Jurkat, Clone E6-1 (cell line): ENCODE results near the gene CNP.
"Not testable (repeated sequence)": the region's sequence is repeated elsewhere in the genome, so short reads cannot be mapped to it uniquely, and the experiment has no call there.

Experiments used
- DNase-seq: peaks from one replicate; pipeline ENCODE4 v3.0.0-alpha.2; 2011; ENCODE audit warnings: low read depth, low spot score
- H3K4me3 ChIP-seq: 2 replicates; pipeline ENCODE4 v1.5.1; 2011; ENCODE audit warnings: mild to moderate bottlenecking, low read length, control low read depth, moderate library complexity

CNP gene

DNA sequence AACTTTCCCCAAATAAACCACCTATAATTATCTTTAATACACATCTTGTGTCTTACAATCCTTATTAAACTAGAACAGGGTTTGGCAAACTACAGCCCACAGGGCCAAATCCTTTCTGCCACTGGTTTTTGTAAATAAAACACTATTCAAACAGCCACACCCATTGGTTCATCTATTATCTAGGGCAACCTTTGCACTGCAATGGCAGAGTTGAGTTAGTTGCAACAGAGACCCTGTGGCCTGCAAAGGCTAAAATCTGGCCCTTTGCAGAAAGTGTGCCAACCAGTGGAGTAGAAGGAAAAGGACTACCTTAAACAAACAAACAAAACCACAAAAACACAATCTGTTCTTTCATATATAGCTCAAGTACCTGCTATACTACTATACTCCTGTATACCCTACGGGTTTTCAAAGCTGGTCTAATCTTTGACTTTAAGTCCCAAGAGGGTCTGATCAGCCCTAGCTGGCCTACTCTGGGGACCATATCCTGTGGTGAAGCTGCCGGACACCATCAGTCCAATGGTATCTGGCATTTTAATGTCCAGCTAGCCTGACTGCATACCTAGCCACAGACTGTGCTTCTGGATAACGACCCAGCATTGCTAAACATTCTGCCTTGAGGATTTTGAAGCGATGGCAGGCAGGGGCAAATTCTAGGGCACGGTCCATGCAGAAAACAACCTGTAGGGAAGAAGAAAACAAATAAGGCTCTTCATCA, 23.3 kb downstream of the CNP start:
- no peak overlapping the region for H3K4me3 ChIP-seq

DNA sequence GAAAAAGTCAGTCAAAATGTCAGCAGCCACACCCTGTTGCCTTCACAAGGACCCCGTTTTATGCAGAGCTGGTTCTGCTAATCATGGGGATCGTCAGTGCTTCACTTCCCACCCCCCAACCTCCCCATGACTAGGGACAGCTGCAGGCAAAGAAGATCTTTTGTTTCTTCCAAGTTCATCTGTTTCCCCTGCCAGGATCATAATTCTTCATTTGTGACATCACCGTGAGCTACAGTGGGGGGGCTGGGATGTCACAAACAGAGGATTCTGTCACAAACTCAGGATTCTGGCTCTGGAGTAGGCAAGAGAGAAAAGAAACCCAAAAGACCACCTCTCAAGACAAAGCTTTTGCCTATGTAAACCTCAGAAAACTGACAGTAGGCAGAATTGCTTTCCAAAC, 26.0 kb downstream of the CNP start:
- H3K4me3 ChIP-seq = no peak overlapping the region
- DNase-seq = no peak

More for the DNA sequence above, 23.3 kb downstream of the CNP start:
- DNase-seq = no peak

DNA sequence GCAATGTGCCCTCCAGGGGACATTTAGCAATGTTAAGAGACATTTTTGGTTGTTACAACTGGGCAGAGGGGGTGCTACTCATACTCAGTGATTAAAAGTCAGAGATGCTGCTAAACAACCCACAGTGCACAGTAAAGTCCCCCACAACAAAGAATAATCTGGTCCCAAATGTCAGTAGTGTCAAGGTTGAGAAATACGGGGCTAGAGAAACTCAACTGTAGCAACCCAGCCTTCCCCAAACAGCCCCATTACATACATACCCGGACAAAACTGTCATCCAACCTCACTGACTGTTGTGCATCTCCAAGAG, 30.2 kb downstream of the CNP start:
- DNase-seq = no peak
- no peak overlapping the region for H3K4me3 ChIP-seq

DNA sequence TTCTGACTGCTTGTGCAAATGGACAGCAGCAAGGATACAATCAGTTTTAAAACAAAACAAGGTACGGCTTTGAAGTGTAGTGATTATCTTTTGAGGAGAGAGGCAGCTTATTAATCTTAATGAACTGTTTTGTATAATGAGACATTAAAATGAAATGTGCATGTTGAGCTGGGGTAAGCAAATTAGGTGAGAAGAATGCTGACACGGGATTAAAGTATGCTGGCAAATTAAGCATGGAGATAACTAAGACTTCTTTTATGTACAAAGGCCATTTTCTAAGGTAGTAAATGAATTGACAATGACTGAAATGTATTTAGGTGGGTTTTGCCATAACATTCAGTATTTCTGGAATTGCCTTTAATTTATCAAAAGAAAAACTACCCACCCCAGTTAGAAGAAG, 31.9 kb downstream of the CNP start:
- H3K4me3 ChIP-seq = no peak overlapping the region
- DNase-seq = no peak

DNA sequence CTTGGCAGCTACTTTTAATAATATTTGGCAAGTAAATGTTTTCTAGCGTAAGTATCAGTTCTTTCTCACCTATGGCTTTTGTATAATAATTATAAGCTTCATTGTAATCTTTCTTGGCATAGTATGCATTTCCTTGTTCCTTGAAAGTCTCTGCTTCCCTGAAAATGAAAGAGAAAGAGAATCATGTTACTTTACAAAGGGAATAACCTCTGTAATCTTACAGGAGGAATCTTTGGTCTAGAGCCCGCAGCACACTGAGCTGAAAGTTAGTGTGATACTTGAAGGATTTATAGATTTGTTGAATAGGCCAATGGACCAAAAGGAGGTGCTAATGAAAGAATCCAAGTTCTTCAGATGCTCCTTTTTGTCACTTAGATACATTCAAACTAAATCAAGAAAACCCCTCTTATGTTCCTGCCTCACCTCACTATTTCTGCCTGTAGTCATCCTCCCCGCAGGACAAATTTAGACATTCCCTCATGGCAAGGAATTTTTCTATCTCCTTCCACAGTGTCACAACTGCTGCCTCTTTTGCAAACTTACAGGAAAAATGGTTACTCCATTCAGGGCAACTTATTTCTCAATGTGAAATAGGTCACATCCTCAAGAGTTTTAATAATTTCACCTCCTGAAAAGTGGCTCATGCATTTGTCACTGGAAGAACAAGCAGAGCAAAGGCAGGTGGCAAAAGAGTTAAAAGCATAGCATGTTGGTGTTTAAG, 34.0 kb downstream of the CNP start:
- DNase-seq = no peak
- H3K4me3 ChIP-seq = no peak overlapping the region

DNA sequence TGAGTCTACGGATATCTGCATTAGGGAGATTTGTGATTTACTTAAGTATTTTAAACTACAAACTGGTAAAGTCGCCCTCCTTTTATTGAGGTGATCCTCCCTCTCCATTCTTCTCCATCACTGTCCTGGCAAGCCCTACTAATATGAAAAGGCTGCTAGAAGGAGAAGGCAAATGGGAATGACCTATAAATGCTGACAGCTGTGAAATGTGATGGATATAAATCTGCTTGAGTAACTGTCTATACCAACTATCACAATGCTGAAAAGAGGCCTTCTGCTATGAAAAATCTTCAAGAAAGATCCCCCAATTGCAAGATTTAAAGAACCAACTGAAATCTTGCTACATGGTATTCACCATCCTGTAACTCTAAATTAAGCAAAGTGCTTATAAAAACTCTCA, 35.1 kb downstream of the CNP start:
- no peak for DNase-seq
- H3K4me3 ChIP-seq = no peak overlapping the region

DNA sequence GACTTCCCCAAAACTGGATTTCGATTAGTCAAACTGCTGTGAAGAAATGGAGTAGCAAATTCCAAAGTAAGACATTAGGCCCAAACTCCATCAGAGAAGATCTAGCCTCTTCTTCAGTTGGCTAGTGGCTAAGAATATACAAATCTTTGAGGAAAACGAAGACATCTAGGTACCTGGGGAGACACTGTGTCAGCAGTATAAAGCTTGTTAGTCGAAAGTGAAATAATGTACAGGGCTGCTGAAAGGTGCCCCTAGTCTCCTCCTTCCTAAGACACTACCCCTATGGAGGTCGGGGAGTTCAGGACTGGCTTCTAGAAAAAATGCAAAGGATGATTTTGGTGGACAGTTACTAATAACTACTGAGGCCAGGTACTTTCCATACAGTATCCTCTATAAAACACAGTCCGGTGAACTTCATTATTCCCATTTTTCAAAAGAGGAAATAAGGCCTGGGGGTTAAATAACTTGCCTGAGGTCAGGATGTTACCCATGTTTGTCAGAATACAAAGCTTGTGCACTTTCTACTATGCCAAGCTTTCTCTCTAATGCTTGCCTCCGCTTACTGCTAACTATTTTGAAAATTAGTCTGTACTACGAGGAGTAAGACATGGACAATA, 35.7 kb downstream of the CNP start:
- DNase-seq = no peak
- no peak overlapping the region for H3K4me3 ChIP-seq

DNA sequence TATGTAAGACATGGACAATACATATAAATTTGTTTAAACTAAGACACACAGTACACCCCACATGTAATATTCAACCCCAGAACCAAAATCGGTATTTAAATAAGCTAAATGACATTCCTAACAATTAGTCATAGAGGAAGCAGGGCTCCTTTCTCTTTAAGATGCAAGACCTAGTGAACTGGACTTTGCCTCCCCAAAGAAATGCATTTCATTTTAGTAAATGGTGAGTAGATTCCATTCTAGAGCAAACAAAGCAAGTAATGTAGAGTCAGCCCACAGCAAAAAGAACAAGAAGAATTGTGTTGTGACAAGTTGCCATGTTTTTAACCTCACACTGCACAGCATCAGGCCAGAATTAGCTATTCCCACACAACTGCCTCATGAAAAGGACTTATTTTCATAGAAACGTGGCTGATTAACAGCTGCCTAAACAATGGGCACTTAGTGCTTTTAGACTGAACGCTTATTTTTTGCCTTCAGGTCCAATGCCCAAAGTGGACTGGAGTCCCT, 36.3 kb downstream of the CNP start:
- no peak for DNase-seq
- no peak overlapping the region for H3K4me3 ChIP-seq

DNA sequence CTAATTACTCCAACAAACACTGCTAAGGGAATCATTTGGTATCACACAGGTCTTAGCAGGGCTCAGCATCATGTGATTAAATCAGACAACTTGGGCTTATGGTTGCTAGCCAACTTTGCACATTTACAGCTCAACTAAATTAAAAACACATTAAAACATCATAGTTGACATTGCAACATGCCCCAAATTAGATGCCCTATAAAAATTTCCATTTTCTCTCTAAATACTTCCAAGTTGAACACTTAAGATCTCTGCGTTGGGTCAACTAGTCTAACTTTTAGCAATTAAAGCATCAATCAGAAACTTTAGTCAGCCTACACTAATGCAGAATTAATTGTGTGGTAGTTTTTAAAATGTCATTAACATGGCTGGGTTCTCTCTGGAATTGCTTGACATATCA, 38.6 kb downstream of the CNP start:
- DNase-seq = no peak
- no peak overlapping the region for H3K4me3 ChIP-seq

DNA sequence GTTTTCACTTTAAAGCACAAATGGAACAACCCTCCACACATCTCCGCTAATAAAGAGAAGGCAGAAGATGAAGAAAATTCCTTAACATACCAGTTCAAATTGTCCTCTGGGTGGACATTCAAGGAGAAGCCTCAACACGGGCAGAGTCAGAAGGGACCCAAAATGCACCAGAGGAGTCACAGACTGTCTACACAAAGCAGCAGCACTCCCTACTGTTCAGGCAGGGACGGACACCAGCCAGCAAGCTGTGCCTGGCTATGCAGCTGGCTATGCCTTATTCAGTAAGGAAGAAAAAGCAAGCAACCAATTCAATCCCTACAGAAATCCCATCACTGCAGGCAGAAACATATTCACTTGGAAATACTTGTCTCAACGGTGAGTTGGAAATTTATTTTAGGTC, 42.6 kb downstream of the CNP start:
- H3K4me3 ChIP-seq = no peak overlapping the region
- no peak for DNase-seq

DNA sequence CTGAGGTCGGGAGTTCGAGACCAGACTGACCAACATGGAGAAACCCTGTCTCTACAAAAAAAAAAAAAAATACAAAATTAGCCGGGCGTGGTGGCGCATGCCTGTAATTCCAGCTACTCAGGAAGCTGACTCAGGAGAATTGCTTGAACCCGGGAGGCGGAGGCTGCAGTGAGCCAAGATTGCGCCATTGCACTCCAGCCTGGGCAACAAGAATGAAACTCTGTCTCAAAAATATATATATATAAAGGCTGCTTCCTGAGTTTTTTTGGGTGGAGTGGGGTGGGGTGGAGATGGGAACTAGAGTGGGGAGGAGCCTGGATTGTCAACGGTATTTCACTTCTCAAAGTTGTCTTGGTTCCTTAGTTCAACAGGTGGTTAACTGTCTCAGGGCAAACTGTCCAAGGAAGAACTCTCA, 43.7 kb downstream of the CNP start:
- DNase-seq, H3K4me3 ChIP-seq: not testable (repeated sequence)

DNA sequence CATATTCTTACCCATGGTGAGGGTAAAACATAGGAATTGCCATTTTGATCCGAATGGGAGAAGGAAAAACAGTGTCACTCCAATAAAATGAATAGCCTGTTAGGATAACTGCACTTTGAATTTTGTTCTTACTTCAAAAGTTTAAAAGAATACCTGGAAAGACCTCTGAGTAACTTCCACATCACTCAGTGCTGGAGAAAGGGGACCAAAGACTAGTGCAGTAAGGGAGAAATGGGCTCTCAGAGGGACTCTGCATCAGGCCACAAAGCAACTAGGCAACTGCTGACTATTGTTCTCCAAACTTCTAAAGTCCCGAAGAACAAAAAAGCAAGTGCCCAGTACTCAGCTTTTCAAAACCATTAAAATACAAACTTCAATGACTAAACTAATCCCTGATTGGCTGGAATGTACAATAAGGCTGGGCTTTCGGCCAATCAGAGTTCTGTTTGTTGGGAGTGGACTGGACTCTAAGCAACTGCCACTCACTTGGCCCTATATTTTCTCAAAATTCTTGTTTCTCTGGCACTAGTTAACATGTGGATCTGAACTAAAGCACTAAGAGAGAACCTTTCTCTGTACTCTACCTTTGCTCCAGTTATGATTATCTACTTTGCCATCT, 44.4 kb downstream of the CNP start:
- H3K4me3 ChIP-seq = no peak overlapping the region
- DNase-seq = no peak

DNA sequence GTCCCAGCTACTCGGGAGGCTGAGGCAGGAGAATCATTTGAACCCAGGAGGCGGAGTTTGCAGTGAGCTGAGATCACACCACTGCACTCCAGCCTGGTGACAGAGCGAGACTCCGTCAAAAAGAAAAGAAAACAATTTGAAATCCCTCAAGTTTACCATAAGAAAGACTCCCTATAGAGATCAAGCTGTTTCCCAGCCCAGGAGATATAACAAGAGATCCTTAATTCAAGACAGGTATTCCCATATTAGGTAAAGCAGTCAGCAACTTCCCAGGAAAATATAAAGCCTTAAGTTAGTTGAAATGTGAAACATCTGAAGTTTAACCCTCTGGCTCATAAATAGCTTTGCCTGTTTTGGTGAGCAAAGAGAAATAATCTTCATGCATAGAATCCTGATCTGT, 45.8 kb downstream of the CNP start:
- not testable (repeated sequence) for H3K4me3 ChIP-seq, DNase-seq

DNA sequence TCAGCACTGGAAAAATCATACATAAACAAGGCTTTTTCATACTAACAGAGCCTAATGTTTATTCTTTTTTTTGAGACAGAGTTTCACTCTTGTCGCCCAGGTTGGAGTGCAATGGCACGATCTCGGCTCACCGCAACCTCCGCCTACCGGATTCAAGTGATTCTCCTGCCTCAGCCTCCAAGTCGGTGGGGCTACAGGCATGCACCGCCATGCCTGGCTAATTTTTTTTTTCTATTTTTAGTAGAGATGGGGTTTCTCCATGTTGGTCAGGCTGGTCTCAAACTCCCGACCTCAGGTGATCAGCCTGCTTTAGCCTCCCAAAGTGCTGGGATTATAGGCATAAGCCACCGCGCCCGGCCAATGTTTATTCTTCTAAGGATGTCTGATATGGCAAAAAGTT, 47.1 kb downstream of the CNP start:
- DNase-seq, H3K4me3 ChIP-seq: not testable (repeated sequence)

DNA sequence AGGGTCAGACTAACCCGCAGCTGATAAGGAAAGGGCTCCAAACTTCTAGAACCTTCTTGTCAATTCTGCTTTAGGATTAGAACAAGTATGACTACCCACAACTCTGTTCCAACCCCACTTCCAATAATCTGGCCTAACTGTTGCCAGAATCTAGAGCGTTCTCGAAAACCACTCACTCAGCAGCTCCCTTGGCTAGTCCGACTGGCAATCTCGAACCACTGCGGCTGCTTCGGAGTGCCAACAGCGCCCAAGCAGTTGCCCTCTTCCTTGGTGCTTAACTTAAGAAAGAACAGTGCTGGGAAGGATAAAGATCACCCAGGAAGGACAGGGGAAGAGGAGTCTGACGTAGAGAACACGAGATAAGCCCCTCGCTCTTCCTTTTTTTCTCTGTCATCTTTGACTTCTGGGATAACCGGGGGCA, 49.8 kb downstream of the CNP start:
- peak overlapping the region; percentile 98 for H3K4me3 ChIP-seq
- no peak for DNase-seq

DNA sequence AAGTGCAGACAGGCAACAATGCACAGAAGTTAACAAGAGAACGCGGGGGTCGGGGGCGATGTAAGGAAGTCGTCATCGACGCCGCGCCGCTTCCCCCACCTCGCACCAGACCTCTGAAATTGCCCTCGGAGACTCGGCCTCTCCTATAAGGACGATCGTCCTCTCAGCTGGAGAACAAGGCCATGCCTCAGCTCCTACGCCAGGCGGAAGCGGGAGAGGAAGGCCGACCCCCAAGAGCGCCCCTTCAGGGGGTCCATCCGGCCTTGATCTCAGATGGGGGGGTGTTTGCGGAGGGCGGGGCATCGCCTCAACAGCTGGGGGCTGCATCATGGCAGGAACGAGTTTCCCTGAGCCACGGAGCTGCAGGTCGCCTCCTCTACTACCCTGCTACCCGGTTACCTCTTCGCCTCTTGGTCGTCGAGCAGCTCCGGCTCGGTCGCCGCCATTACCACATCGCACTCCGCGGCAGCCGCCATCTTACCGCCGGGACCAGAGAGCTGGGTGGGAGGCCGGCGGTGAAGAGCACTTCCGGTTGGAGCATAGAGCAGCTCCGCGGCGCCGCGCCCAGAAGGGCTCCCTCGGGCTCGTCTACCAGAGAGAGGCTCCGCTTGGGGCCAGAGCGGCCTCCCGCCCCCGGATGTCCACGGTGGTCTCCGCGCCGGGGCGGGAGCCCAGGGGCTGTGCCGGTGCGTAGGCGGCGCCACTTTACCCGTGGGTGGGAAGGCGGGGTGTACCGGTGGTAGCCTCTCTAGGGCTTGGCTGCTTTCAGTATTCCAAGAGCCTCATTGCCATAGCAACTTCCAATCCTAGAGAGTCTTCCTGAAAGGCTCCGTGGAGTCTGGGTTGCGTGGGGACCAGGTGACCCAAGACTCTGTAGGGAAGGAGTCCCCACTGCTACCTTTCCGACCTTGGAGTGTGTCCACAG, 50.6 kb downstream of the CNP start, which contains the start of gene DNAJC7:
TSS of gene DNAJC7 (minus strand) at position 499 of the 925 bp plus-strand sequence. CDS start at position 476, 23 bp downstream.
- peak; percentile 90 for DNase-seq

DNA sequence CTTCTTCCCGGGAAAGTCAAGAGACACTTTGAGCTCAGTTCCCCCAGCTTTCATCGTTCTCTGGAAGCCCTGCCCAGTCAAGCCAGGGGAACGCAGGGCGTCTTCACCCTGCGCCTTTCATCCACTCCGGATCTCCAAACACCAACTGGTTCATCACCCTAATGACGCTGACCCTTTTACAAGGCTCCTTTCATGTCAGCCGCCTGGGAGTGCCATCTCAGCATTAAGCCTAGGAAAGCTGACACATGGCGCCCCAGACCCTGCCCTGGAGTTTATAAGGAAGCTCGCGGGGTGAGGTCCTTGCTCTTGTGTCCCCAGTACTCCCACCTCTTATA, 51.2 kb downstream of the CNP start:
- DNase-seq = no peak
- peak overlapping the region; percentile 98 for H3K4me3 ChIP-seq

More for the DNA sequence above, 50.6 kb downstream of the CNP start, which contains the start of gene DNAJC7:
- H3K4me3 ChIP-seq = peak within 1 kb of the TSS; percentile 98

DNA sequence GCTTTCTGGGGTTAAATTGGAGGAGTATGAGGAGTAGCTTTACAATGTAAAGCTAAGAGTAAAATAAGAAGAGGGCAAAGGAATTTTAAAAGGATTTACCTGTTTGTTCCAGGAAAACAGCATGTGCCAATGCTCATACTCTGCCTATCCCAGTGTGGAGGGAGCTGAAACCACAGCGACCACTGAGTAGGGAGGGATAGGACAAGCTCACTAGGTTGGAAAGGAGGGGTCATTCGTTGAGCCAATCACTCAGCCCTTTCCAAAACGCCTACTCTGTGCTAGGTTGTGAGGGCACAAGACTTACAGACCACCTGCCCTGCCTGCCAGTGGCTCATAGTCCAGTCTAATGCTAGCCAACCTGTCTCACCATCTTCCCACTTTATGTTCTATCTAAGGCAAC, 51.7 kb downstream of the CNP start:
- peak overlapping the region; percentile 98 for H3K4me3 ChIP-seq
- no peak for DNase-seq

DNA sequence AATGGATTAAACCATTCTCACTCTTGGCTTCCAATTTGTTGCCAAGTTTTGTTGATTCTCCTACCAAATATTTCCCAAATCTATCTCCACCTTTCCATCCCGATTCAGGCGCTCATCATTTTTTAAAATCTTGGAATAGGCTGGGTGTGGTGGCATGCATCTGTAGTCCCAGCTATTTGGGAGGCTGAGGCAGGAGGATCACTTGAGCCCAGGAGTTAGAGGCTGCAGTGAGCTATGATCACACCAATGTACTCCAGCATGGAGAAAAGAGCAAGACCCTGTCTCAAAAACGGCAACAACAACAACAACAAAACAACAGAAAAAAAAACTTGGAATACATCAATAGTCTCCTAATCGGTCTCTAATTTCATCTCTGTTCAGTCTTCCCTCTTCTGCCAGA, 52.4 kb downstream of the CNP start:
- no peak for DNase-seq
- H3K4me3 ChIP-seq = no peak overlapping the region
